Measurements from ENCODE around the gene ST7. TPM values are rescaled to one million over a fixed set of nuclear protein-coding genes. Genes with fewer than 3 reads are reported as not detected.
"Not testable (repeated sequence)": the region's sequence is repeated elsewhere in the genome, so short reads cannot be mapped to it uniquely, and the experiment has no call there.

Gene ST7
- total RNA-seq, 2 experiments from 2014 or later, result 5.2 to 7.0 TPM

DNA sequence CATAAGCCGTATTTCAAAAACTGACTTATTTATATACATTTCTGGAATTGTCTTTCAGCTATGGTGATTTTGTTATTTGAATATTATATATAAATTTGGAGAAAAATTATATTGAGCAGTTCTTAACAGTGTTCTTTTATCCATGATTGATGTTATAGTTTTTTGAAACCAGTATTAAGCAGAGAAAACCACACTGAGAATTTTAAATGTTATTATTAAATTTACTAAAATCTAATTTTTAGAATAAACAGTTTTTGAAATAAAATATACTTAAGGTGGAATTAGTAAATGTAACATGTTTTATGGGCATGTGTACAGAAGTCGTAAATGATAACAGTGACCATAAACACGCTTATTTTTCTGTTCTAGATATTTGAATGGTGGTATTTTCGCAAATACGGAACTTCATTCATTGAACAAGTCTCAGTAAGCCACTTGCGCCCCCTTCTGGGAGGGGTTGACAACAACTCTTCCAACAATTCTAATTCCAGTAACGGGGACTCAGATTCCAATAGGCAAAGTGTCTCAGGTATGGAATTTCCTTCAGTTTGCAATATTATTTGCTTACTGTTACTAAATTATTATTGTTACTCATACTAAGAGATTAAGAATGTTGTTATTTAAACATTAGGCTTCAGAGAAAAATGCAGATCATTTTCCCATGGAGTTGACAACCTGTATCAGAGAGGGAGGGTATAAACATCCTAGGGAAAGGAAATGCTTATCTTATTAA lies 166.1 kb downstream of the ST7 start:
- H3K27ac Mint-ChIP-seq, result no peak overlapping the region
- peaks cover 5% of the 10 kb centered on the region for H3K27me3 Mint-ChIP-seq
- ChIA-PET CTCF (interaction anchor here (1.0 kb wide), 1 partner anchor 121 kb away, joined by 3 read pairs; no protein-coding TSS in a partner anchor), POLR2A (no interaction called here)
- no peaks in the 10 kb centered on the region for H3K9me3 Mint-ChIP-seq
- DNase-seq, result peak; percentile 85
- no peak overlapping the region for H3K4me3 Mint-ChIP-seq
- H3K36me3 Mint-ChIP-seq (ENCODE audit: low read depth), result no peaks in the 10 kb centered on the region
- no peaks in the 10 kb centered on the region for H3K4me1 Mint-ChIP-seq

DNA sequence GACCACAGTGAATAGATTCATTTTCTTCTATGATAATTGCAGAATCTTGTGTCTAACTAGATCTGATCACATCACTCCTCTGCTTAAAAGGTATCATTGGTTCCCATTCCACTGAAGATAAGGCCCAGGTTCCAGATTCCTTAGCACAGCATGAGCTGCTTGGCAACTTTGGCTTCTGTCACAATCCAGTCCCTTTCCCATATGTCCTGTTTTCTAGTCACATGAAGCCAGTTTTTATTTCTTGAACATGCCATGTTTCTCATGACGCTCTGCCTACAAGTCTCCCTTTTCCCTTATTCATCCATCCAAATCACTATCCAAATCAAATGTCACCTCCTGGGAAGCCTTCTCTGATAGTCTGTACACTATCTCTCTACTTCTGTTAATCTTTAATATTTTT lies 167.0 kb downstream of the ST7 start:
- H3K27ac Mint-ChIP-seq; H3K9me3 Mint-ChIP-seq; H3K27me3 Mint-ChIP-seq; CTCF ChIA-PET; H3K4me3 Mint-ChIP-seq; H3K4me1 Mint-ChIP-seq; H3K36me3 Mint-ChIP-seq (ENCODE audit: low read depth); POLR2A ChIA-PET; DNase-seq: not testable (repeated sequence)

DNA sequence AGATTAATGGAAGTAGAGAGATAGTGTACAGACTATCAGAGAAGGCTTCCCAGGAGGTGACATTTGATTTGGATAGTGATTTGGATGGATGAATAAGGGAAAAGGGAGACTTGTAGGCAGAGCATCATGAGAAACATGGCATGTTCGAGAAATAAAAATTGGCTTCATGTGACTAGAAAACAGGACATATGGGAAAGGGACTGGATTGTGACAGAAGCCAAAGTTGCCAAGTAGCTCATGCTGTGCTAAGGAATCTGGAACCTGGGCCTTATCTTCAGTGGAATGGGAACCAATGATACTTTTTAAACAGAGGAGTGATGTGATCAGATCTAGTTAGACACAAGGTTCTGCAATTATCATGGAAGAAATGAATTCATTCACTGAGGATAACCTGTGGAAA lies 168.7 kb downstream of the ST7 start:
- H3K27me3 Mint-ChIP-seq; H3K27ac Mint-ChIP-seq; CTCF ChIA-PET; H3K9me3 Mint-ChIP-seq; H3K4me3 Mint-ChIP-seq; H3K4me1 Mint-ChIP-seq; H3K36me3 Mint-ChIP-seq (ENCODE audit: low read depth); POLR2A ChIA-PET; DNase-seq: not testable (repeated sequence)

DNA sequence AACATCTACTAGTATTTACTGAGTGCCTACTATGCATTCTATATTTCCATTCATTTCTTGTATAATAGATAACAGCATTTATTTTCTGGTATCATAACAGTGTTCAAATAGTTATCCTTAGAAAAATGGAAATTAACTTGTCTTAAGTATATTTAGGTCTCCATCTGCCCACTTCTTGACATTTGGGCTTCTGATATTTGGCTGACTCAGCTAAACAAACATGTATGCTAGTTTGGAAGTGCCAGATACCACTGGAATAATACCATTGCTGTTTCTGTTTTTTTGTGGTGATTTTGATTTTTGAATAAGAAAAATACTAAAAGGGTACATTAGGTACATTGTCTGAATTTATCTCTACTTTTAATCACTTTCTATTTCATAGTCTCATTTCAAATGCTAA lies 169.2 kb downstream of the ST7 start:
- no peak for DNase-seq
- Mint-ChIP-seq H3K27me3 (peaks cover 5% of the 10 kb centered on the region), H3K4me1 (peaks cover 3% of the 10 kb centered on the region), H3K9me3 (no peaks in the 10 kb centered on the region), H3K4me3 (no peak overlapping the region), H3K36me3 (ENCODE audit: low read depth) (no peaks in the 10 kb centered on the region), H3K27ac (no peak overlapping the region)
- CTCF ChIA-PET, result no interaction called here
- POLR2A ChIA-PET, result no interaction called here

- Mint-ChIP-seq H3K4me1 (peaks cover 3% of the 10 kb centered on the region), H3K9me3 (no peaks in the 10 kb centered on the region), H3K4me3 (no peak overlapping the region), H3K36me3 (ENCODE audit: low read depth) (no peaks in the 10 kb centered on the region), H3K27ac (no peak overlapping the region), H3K27me3 (peaks cover 1% of the 10 kb centered on the region)
- POLR2A ChIA-PET, result no interaction called here
- CTCF ChIA-PET, result no interaction called here
- DNase-seq, result no peak
These were observed 170.1 kb downstream of the ST7 start for GRCh38 chr7:117123311-117123926.

DNA sequence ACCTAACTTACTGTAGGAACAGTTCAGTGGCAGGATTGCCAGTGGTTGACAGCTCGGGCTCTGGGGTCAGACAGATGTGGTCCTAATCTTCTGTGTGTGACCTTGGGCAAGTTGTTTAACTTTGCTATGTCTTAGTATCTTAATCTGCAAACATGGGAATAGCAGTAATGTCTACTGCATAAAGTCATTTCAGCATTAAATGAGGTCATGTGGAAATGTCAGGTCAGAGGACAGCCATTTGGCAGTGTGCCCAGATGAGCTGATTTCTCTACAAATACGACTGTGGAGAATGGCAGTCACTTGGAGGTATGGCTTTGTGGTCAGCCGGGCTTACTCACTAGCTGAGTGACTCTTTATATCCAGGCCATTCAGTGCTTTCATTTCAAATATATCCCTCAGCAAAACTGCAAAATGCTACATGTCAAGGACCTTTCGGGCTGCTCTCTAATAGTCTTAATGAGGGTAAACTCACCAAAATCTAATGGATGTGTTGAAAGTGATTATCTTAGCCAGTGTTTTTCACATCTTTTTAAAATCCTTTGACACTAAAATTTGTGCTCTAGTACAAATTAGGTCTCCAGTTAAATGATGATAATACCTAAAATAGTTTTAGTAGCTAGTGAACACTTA lies 171.4 kb downstream of the ST7 start:
- POLR2A ChIA-PET, result no interaction called here
- Mint-ChIP-seq H3K27ac (no peak overlapping the region), H3K36me3 (ENCODE audit: low read depth) (no peaks in the 10 kb centered on the region), H3K27me3 (no peaks in the 10 kb centered on the region), H3K4me1 (peaks cover 3% of the 10 kb centered on the region), H3K9me3 (no peaks in the 10 kb centered on the region), H3K4me3 (no peak overlapping the region)
- peak; percentile 33 for DNase-seq
- CTCF ChIA-PET, result interaction anchor here (0.8 to 2.8 kb wide), 3 partner anchors 11 to 190 kb away, joined by 3 to 16 read pairs (median 3); no protein-coding TSS in a partner anchor

DNA sequence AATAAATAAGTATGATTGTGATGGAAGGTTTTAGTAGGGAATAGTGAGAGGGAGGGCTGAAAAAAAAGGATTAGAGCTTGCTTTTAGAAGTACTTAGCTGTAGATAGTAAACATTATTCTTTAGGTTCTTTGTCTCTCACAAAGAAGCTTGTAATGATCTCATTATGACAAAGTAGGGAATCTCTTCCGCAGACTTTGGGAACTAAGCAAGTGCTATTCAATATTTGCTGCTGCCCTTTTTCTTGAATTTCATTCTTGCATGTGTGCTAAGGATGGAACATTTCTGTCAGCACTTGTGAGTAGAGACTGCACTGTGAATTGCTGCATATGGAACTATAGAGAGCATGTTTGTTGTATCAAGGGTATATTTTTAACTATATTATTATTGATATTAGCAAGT lies 173.4 kb downstream of the ST7 start:
- no peak overlapping the region for H3K4me3 Mint-ChIP-seq
- POLR2A ChIA-PET, result no interaction called here

GRCh38 chr7:117127585-117128168 lies 174.4 kb downstream of the ST7 start:
- ChIA-PET POLR2A (no interaction called here), CTCF (interaction anchor here (0.6 to 0.8 kb wide), 2 partner anchors 266 to 548 kb away, joined by 3 read pairs; no protein-coding TSS in a partner anchor)
- no peaks in the 10 kb centered on the region for H3K27me3 Mint-ChIP-seq
- no peaks in the 10 kb centered on the region for H3K9me3 Mint-ChIP-seq
- peaks cover 3% of the 10 kb centered on the region for H3K4me1 Mint-ChIP-seq
- H3K4me3 Mint-ChIP-seq, result no peak overlapping the region
- no peak overlapping the region for H3K27ac Mint-ChIP-seq
- no peaks in the 10 kb centered on the region for H3K36me3 Mint-ChIP-seq (ENCODE audit: low read depth)
- DNase-seq, result peak; percentile 70

More for the DNA sequence above, 173.4 kb downstream of the ST7 start:
- no peak for DNase-seq
- Mint-ChIP-seq H3K27me3 (no peaks in the 10 kb centered on the region), H3K9me3 (no peaks in the 10 kb centered on the region), H3K27ac (no peak overlapping the region), H3K36me3 (ENCODE audit: low read depth) (no peaks in the 10 kb centered on the region), H3K4me1 (peaks cover 3% of the 10 kb centered on the region)
- CTCF ChIA-PET, result interaction anchor here (2.8 kb wide), 1 partner anchor 9 kb away, joined by 16 read pairs; no protein-coding TSS in a partner anchor

GRCh38 chr7:117129521-117129955 lies 176.2 kb downstream of the ST7 start:
- CTCF ChIA-PET, result no interaction called here
- Mint-ChIP-seq H3K9me3 (peaks cover 2% of the 10 kb centered on the region), H3K4me3 (no peak overlapping the region), H3K27me3 (no peaks in the 10 kb centered on the region), H3K27ac (no peak overlapping the region), H3K36me3 (ENCODE audit: low read depth) (peaks cover 2% of the 10 kb centered on the region), H3K4me1 (peaks cover 5% of the 10 kb centered on the region)
- no peak for DNase-seq
- POLR2A ChIA-PET, result no interaction called here

GRCh38 chr7:117130262-117130661 lies 177.0 kb downstream of the ST7 start:
- Mint-ChIP-seq H3K27me3 (no peaks in the 10 kb centered on the region), H3K36me3 (ENCODE audit: low read depth) (peaks cover 2% of the 10 kb centered on the region), H3K4me1 (peaks cover 10% of the 10 kb centered on the region), H3K27ac (no peak overlapping the region), H3K9me3 (peaks cover 2% of the 10 kb centered on the region), H3K4me3 (no peak overlapping the region)
- no peak for DNase-seq
- POLR2A ChIA-PET, result no interaction called here
- CTCF ChIA-PET, result no interaction called here

DNA sequence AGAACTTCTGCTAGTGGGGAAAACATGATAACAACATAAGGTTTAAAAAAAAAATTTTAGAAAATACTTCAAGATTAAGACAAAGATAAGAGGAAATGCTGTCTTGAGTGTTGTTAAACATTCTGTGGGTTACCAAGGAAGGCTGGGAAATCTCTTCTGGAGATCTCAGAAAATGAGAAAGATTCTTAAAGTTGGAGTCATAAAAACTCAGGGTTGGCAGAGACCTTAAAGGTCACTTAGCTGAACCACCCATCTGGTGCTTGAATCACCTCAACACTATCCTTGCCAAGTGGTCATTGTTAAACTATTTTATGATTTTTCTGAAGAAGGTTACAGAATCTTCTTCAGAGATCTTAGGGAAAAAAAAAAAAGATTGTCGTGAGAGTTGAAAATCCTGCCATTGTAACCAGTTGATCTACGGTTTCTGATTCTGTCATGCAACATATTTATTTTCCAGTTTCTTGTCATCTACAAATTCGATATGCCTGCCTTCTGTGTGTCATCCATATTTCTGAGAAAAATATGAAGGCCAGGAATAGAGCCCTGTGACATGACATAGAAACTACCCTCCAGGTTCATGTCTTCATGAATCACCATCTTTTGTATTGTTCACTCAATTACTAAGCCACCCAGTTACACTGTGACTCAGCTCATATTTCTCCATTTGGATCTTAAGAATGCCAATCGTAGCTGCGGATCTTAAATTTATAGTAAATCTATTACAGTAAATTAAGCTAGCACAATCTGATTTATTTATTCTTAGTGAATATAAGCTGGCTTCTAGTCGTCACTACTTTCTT lies 179.2 kb downstream of the ST7 start:
- peaks cover 2% of the 10 kb centered on the region for H3K9me3 Mint-ChIP-seq
- H3K27ac Mint-ChIP-seq, result no peak overlapping the region
- H3K36me3 Mint-ChIP-seq (ENCODE audit: low read depth), result peaks cover 2% of the 10 kb centered on the region
- DNase-seq, result no peak
- POLR2A ChIA-PET, result no interaction called here
- no peak overlapping the region for H3K4me3 Mint-ChIP-seq
- CTCF ChIA-PET, result interaction anchor here (0.6 to 0.9 kb wide), 2 partner anchors 200 to 324 kb away, joined by 3 read pairs; no protein-coding TSS in a partner anchor
- H3K27me3 Mint-ChIP-seq, result no peaks in the 10 kb centered on the region
- H3K4me1 Mint-ChIP-seq, result peaks cover 10% of the 10 kb centered on the region

DNA sequence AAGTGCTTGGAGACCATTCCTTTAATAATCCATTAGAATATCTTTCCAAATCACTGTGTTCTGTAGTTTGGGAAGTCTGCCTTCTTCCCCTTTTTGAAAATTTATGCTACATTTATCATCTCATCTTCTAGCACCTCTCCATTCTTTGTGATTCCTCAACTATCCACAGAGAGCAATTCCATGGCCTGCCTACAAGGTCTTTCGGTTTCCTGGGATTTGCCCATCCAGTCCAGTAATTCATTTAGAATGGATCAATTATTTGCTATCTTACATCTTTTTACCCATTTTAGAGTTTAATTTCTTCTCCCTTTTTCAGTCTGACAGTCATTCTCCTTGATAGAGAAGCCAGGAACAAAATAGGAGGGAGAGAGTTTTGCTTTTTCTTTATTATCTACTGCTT lies 179.8 kb downstream of the ST7 start:
- Mint-ChIP-seq H3K27me3 (no peaks in the 10 kb centered on the region), H3K4me3 (no peak overlapping the region), H3K27ac (no peak overlapping the region), H3K36me3 (ENCODE audit: low read depth) (peaks cover 2% of the 10 kb centered on the region), H3K4me1 (peaks cover 10% of the 10 kb centered on the region), H3K9me3 (peaks cover 2% of the 10 kb centered on the region)
- CTCF ChIA-PET, result no interaction called here
- no peak for DNase-seq
- POLR2A ChIA-PET, result no interaction called here
